IMR-90 (cell line): ENCODE measurements around the gene PTGS1. TPM values are rescaled to one million over a fixed set of nuclear protein-coding genes. Genes with fewer than 3 reads are reported as not detected.

Experiments used
- ATAC-seq: fragments of 200-7000 bp; cut with Tn5 transposase; 2 replicates; pipeline ENCODE4 v1.9.1; 2020; ENCODE audit warnings: low read depth, mild to moderate bottlenecking, moderate library complexity
- BruUV-seq: library from RNA; stranded (reverse); fragments of 400-500 nt; replicated peaks from 2 replicates; lab custom pipeline; 2021; lab: Mats Ljungman, UMichigan
- CTCF ChIA-PET: fragments of 300-600 bp; formaldehyde crosslinking; extraction: SDS; loops from one replicate; lab custom pipeline; 2021; ENCODE audit warnings: antibody characterized with exemption; lab: Yijun Ruan, JAX
- POLR2A ChIA-PET: fragments of 300-600 bp; sonication (Branson Sonifier 250); formaldehyde crosslinking; loops from one replicate; lab custom pipeline; 2022; ENCODE audit warnings: antibody characterized with exemption; ENCODE audit not compliant: unreplicated experiment; lab: Charles Lee
- DNase-seq: peaks from one replicate; pipeline ENCODE4 v3.0.0; 2013
- H2AFZ ChIP-seq: replicated peaks from 2 replicates; pipeline ENCODE3; 2013; ENCODE audit warnings: low read length, mild to moderate bottlenecking; ENCODE audit not compliant: poor library complexity
- H2AK5ac ChIP-seq: 2 replicates; pipeline ENCODE4 v1.6.1; 2013; ENCODE audit warnings: low read depth, low read length, inconsistent platforms
- H2AK9ac ChIP-seq: replicated peaks from 2 replicates; pipeline ENCODE3; 2013; ENCODE audit warnings: mild to moderate bottlenecking, low read depth, low read length, moderate library complexity; ENCODE audit not compliant: poor library complexity
- H2BK120ac ChIP-seq: 2 replicates; pipeline ENCODE4 v1.6.1; 2013; ENCODE audit warnings: low read depth, low read length, inconsistent platforms
- H2BK15ac ChIP-seq: 3 replicates; pipeline ENCODE4 v1.6.1; 2013; ENCODE audit warnings: low read depth, low read length, inconsistent platforms
- H2BK20ac ChIP-seq: 2 replicates; pipeline ENCODE4 v1.6.1; 2013; ENCODE audit warnings: low read depth, mild to moderate bottlenecking, inconsistent platforms, low read length, moderate library complexity
- H2BK5ac ChIP-seq: 2 replicates; pipeline ENCODE4 v1.6.1; 2013; ENCODE audit warnings: mild to moderate bottlenecking, low read depth, low read length, inconsistent platforms; ENCODE audit not compliant: poor library complexity, severe bottlenecking
- H3K14ac ChIP-seq: replicated peaks from 2 replicates; pipeline ENCODE4 v1.6.1; 2013; ENCODE audit warnings: low read depth, low read length, inconsistent platforms
- H3K18ac ChIP-seq: 2 replicates; pipeline ENCODE4 v1.6.1; 2013; ENCODE audit warnings: low read depth, low read length, control low read depth
- H3K23ac ChIP-seq: 2 replicates; pipeline ENCODE4 v1.6.1; 2013; ENCODE audit warnings: low read depth, low read length, inconsistent platforms
- H3K27ac ChIP-seq: 2 replicates; pipeline ENCODE4 v1.5.1; 2013; ENCODE audit warnings: mild to moderate bottlenecking, control low read depth, low read length; ENCODE audit not compliant: insufficient read depth
- H3K27me3 ChIP-seq: 2 replicates; pipeline ENCODE4 v1.6.1; 2013; ENCODE audit warnings: low read length; ENCODE audit not compliant: control insufficient read depth, insufficient read depth
- H3K36me3 ChIP-seq: 2 replicates; pipeline ENCODE4 v1.6.1; 2013; ENCODE audit warnings: low read length, mixed read lengths; ENCODE audit not compliant: control insufficient read depth, insufficient read depth
- H3K4ac ChIP-seq: 2 replicates; pipeline ENCODE4 v1.6.1; 2013; ENCODE audit warnings: low read depth, low read length, inconsistent platforms
- H3K4me1 ChIP-seq: 2 replicates; pipeline ENCODE4 v1.6.1; 2013; ENCODE audit warnings: low read length, mixed read lengths; ENCODE audit not compliant: control insufficient read depth, insufficient read depth
- H3K4me2 ChIP-seq: 2 replicates; pipeline ENCODE4 v1.6.1; 2013; ENCODE audit warnings: low read depth, mild to moderate bottlenecking, control low read depth, low read length, moderate library complexity
- H3K4me3 ChIP-seq: 2 replicates; pipeline ENCODE4 v1.5.1; 2013; ENCODE audit warnings: low read depth, mild to moderate bottlenecking, control low read depth, low read length, moderate library complexity; ENCODE audit not compliant: insufficient read depth
- H3K56ac ChIP-seq: 2 replicates; pipeline ENCODE4 v1.6.1; 2013; ENCODE audit warnings: low read length, inconsistent platforms; ENCODE audit not compliant: insufficient read depth; ENCODE audit errors: extremely low read depth
- H3K79me1 ChIP-seq, 2 experiments: 2 replicates each; pipeline ENCODE4 v1.6.1; 2013; ENCODE audit warnings: low read length in 2 of 2, inconsistent platforms in 1 of 2, low read depth in 1 of 2
- H3K9ac ChIP-seq: 2 replicates; pipeline ENCODE4 v1.6.1; 2013; ENCODE audit warnings: low read depth, low read length, control low read depth
- H3K9me1 ChIP-seq: 2 replicates; pipeline ENCODE4 v1.6.1; 2013; ENCODE audit warnings: low read length, inconsistent platforms; ENCODE audit not compliant: insufficient read depth
- H3K9me3 ChIP-seq: 2 replicates; pipeline ENCODE4 v1.6.1; 2013; ENCODE audit warnings: low read length; ENCODE audit not compliant: control insufficient read depth, insufficient read depth
- H4K20me1 ChIP-seq: 2 replicates; pipeline ENCODE4 v1.6.1; 2013; ENCODE audit warnings: low read length, inconsistent platforms; ENCODE audit not compliant: insufficient read depth
- H4K5ac ChIP-seq: 2 replicates; pipeline ENCODE4 v1.6.1; 2013; ENCODE audit warnings: mild to moderate bottlenecking, low read depth, low read length, control low read depth
- H4K8ac ChIP-seq, 2 experiments: 2 replicates each; pipeline ENCODE4 v1.6.1; 2013; ENCODE audit warnings: low read depth in 2 of 2, low read length in 2 of 2, control low read depth in 1 of 2, inconsistent platforms in 1 of 2
- H4K91ac ChIP-seq: 2 replicates; pipeline ENCODE4 v1.6.1; 2013; ENCODE audit warnings: low read depth, low read length, inconsistent platforms; ENCODE audit not compliant: insufficient read depth
- RFX5 ChIP-seq: IDR thresholded peaks from 2 replicates; pipeline ENCODE4 v1.8.0; 2012; ENCODE audit warnings: low read depth, mild to moderate bottlenecking, low read length, moderate library complexity
- WGBS, 2 experiments: methylation state at CpG; one replicate each; pipeline versions ENCODE4 v1.1.5 to v1.1.7; 2013; ENCODE audit warnings: missing lambda C conversion rate in 2 of 2; ENCODE audit not compliant: insufficient read length in 1 of 2; ENCODE audit errors: extremely low coverage in 2 of 2; 5-methylcytosine and 5-hydroxymethylcytosine counted together
- dilution Hi-C: fragments of 300-500 bp; cut with HindIII; formaldehyde crosslinking; loops from one replicate; pipeline ENCODE4 v1.14.3; 2018; ENCODE audit warnings: low sequenced_read_pairs; ENCODE audit not compliant: unreplicated experiment
- in situ Hi-C: fragments of 300-500 bp; cut with MboI; formaldehyde crosslinking; loops from 3 replicates; pipeline ENCODE4 v1.14.3; 2019; ENCODE audit warnings: low sequenced_read_pairs, inconsistent platforms, mixed read lengths
- intact Hi-C: fragments of 100-400 bp; cut with micrococcal nuclease; formaldehyde crosslinking; loops from 2 replicates; pipeline ENCODE4 v1.10.0; 2022
- polyA plus RNA-seq, 3 experiments: library from polyadenylated mRNA; depleted of rRNA; stranded (reverse); fragments of >200 nt; gene quantifications; 2 replicates each; pipeline ENCODE4 v1.2.3, GENCODE V29; 2012; ENCODE audit warnings: low replicate concordance in 1 of 3
- total RNA-seq: library from RNA; depleted of rRNA; stranded (reverse); fragments of >200 nt; gene quantifications from 2 replicates; pipeline ENCODE4 v1.2.3, GENCODE V29; 2012
- TF ChIP-seq, protein P1 (sequence below): conservative IDR thresholded peaks from 2 replicates; pipeline ENCODE4 v1.5.1; 2012; ENCODE audit warnings: mild to moderate bottlenecking, low read depth, low read length, improper control_type of control experiment

Gene PTGS1
- total and polyA plus RNA-seq, 2 of the 4 experiments (the other 2 are of a cell fraction) = 24.7 to 38.3 TPM

DNA sequence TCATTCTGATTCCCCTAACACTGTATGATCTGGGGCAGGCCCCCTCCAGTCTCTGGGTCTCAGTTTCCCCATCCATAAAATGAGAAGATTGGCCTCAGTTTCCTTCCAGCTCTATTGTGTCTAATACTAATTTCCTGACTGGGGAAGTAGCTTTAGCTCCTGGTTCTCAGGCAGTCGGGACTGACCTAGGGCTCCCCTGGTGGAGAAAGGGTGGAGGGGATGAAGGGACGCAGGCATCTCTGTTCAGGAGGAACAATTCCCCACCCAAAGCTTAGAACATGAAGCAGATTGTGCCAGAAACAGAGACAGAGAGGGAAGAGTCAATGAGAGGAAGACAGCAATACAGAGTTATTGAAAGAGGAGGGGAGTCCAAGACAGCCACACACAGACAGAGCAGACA is 14.2 kb upstream of the PTGS1 start:
- no peaks in the 10 kb centered on the region for H3K36me3 ChIP-seq
- H3K79me1 ChIP-seq = no peaks in the 10 kb centered on the region
- no peak overlapping the region for H3K4me3 ChIP-seq
- H4K5ac ChIP-seq = no peak overlapping the region
- H3K56ac ChIP-seq = no peak overlapping the region
- H3K4ac ChIP-seq = no peak overlapping the region
- H3K4me2 ChIP-seq = no peak overlapping the region
- no TSS peak for BruUV-seq
- no peaks in the 10 kb centered on the region for H3K9me3 ChIP-seq
- no peak for DNase-seq
- H3K23ac ChIP-seq = no peak overlapping the region
- H4K8ac ChIP-seq = no peak overlapping the region
- ChIA-PET CTCF (interaction anchor here (1.0 kb wide), 1 partner anchor 257 kb away, joined by 3 read pairs; no protein-coding TSS in a partner anchor), POLR2A (no interaction called here)
- 0 out of 2 replicates have a peak overlapping the region, but pooled peaks have one; percentile 2 for H2BK120ac ChIP-seq
- WGBS, 2 experiments = no CpG with 5 or more reads among the region's 2 CpGs
- H3K9me1 ChIP-seq = peaks cover 10% of the 10 kb centered on the region
- H2BK15ac ChIP-seq = 0 out of 3 replicates have a peak overlapping the region, but pooled peaks have one; percentile 45
- H3K4me1 ChIP-seq = peaks cover 12% of the 10 kb centered on the region
- no peak overlapping the region for H2BK5ac ChIP-seq
- no peak overlapping the region for H4K91ac ChIP-seq
- in situ Hi-C loops = loop anchor here (10.0 kb wide), 1 partner anchor 262 kb away; the partner anchor contains the start of gene TTLL11
- no peaks in the 10 kb centered on the region for H3K27me3 ChIP-seq
- H2AK9ac ChIP-seq = no peak overlapping the region
- ATAC-seq = 0 out of 2 replicates have a peak, but pooled peaks have one; percentile 38
- H4K20me1 ChIP-seq = no peaks in the 10 kb centered on the region
- no peak overlapping the region for H2BK20ac ChIP-seq
- H3K14ac ChIP-seq = no peak overlapping the region
- no peak overlapping the region for H3K27ac ChIP-seq
- H2AK5ac ChIP-seq = peak overlapping the region; percentile 33; the same call in 1 of the 2 replicates
- H3K9ac ChIP-seq = no peak overlapping the region
- no peak overlapping the region for H2AFZ ChIP-seq
- TF ChIP-seq, protein P1, sequence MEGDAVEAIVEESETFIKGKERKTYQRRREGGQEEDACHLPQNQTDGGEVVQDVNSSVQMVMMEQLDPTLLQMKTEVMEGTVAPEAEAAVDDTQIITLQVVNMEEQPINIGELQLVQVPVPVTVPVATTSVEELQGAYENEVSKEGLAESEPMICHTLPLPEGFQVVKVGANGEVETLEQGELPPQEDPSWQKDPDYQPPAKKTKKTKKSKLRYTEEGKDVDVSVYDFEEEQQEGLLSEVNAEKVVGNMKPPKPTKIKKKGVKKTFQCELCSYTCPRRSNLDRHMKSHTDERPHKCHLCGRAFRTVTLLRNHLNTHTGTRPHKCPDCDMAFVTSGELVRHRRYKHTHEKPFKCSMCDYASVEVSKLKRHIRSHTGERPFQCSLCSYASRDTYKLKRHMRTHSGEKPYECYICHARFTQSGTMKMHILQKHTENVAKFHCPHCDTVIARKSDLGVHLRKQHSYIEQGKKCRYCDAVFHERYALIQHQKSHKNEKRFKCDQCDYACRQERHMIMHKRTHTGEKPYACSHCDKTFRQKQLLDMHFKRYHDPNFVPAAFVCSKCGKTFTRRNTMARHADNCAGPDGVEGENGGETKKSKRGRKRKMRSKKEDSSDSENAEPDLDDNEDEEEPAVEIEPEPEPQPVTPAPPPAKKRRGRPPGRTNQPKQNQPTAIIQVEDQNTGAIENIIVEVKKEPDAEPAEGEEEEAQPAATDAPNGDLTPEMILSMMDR = peak; percentile 23; the same call in 1 of the 2 replicates
- TF ChIP-seq RFX5 = no peak
- H3K18ac ChIP-seq = no peak overlapping the region
- intact Hi-C loops = no loop called here
- dilution Hi-C loops = no loop called here
